HEK293 (cell line): ENCODE data around the gene RPS14.

Experiments
- ATF2 ChIP-seq: fragments of 450-650 bp; formaldehyde crosslinking; IDR thresholded peaks from 2 replicates; pipeline ENCODE4 v1.5.1; 2016; ENCODE audit warnings: missing biosample characterization, missing genetic modification characterization, low read depth
- CTCF ChIP-seq: fragments of 450-650 bp; formaldehyde crosslinking; IDR thresholded peaks from 2 replicates; pipeline ENCODE4 v1.5.1; 2016; ENCODE audit warnings: missing biosample characterization, missing genetic modification characterization
- KLF8 ChIP-seq: fragments of 450-650 bp; formaldehyde crosslinking; IDR thresholded peaks from 2 replicates; pipeline ENCODE4 v1.5.1; 2016; ENCODE audit warnings: missing biosample characterization, missing genetic modification characterization
- MZF1 ChIP-seq: fragments of 450-650 bp; formaldehyde crosslinking; IDR thresholded peaks from 2 replicates; pipeline ENCODE4 v1.5.1; 2017; ENCODE audit warnings: missing biosample characterization, missing genetic modification characterization, borderline replicate concordance
- ZBTB49 ChIP-seq: fragments of 450-650 bp; formaldehyde crosslinking; IDR thresholded peaks from 2 replicates; pipeline ENCODE4 v1.5.1; 2016; ENCODE audit warnings: missing biosample characterization, missing genetic modification characterization, low read depth
- ZNF157 ChIP-seq: fragments of 450-650 bp; formaldehyde crosslinking; IDR thresholded peaks from 2 replicates; pipeline ENCODE4 v1.5.1; 2016; ENCODE audit warnings: missing biosample characterization, missing genetic modification characterization
- ZNF362 ChIP-seq: fragments of 450-650 bp; formaldehyde crosslinking; IDR thresholded peaks from 2 replicates; pipeline ENCODE4 v1.5.1; 2016; ENCODE audit warnings: missing biosample characterization, missing genetic modification characterization

GRCh38 chr5:150473673-150474358 is 24.3 kb upstream of the RPS14 start:
- TF ChIP-seq CTCF (tag by site-specific recombination) (no peak), ATF2 (no peak), MZF1 (tag by site-specific recombination) (no peak), KLF8 (tag by site-specific recombination) (no peak), ZNF157 (tag by site-specific recombination) (no peak), ZNF362 (no peak), ZBTB49 (tag by site-specific recombination) (no peak)
